WTC11 (cell line): Measurements from ENCODE around the gene GGA3. TPM values are rescaled to one million over a fixed set of nuclear protein-coding genes. Genes with fewer than 3 reads are reported as not detected.

Experiments
- ATAC-seq: fragments of 200-7000 bp; cut with Tn5 transposase; 2 replicates; pipeline ENCODE4 v1.10.0; 2021; ENCODE audit warnings: mild to moderate bottlenecking, moderate library complexity
- CTCF ChIA-PET: fragments of 300-600 bp; sonication (Branson Sonifier 250); formaldehyde crosslinking; loops from one replicate; lab custom pipeline; 2021; ENCODE audit warnings: antibody characterized with exemption; lab: Charles Lee
- POLR2A ChIA-PET: fragments of 350-600 bp; sonication (Branson Sonifier 250); formaldehyde crosslinking; loops from one replicate; lab custom pipeline; 2021; ENCODE audit warnings: antibody characterized with exemption; lab: Charles Lee
- DNase-seq: peaks from one replicate; pipeline ENCODE4 v3.0.0; 2021; ENCODE audit warnings: low spot score
- H3K27ac Mint-ChIP-seq: 2 replicates; pipeline ENCODE4 v1.8.0; 2021; ENCODE audit warnings: mixed read lengths
- H3K27me3 Mint-ChIP-seq: 2 replicates; pipeline ENCODE4 v1.8.0; 2021; ENCODE audit warnings: low read depth, mild to moderate bottlenecking, moderate library complexity, mixed read lengths
- H3K36me3 Mint-ChIP-seq: 2 replicates; pipeline ENCODE4 v1.8.0; 2021; ENCODE audit warnings: mixed read lengths
- H3K4me1 Mint-ChIP-seq: 2 replicates; pipeline ENCODE4 v1.8.0; 2022; ENCODE audit warnings: mixed read lengths
- H3K4me3 Mint-ChIP-seq: 2 replicates; pipeline ENCODE4 v1.8.0; 2021; ENCODE audit warnings: mild to moderate bottlenecking, moderate library complexity, mixed read lengths
- H3K9me3 Mint-ChIP-seq: 2 replicates; pipeline ENCODE4 v1.8.0; 2021; ENCODE audit warnings: mixed read lengths
- ATF1 ChIP-seq: sonication (generic); formaldehyde crosslinking; IDR thresholded peaks from 2 replicates; pipeline ENCODE4 v1.8.1; 2023; ENCODE audit warnings: mild to moderate bottlenecking, moderate library complexity, missing genetic modification reagents
- CREM ChIP-seq: sonication (generic); formaldehyde crosslinking; IDR thresholded peaks from 2 replicates; pipeline ENCODE4 v1.8.1; 2022; ENCODE audit warnings: mild to moderate bottlenecking, missing genetic modification reagents, moderate library complexity
- CTCF ChIP-seq: fragments of 200-600 bp; IDR thresholded peaks from 2 replicates; pipeline ENCODE4 v1.8.0; 2022; ENCODE audit warnings: antibody characterized with exemption
- FOXJ3 ChIP-seq: sonication (generic); formaldehyde crosslinking; IDR thresholded peaks from 2 replicates; pipeline ENCODE4 v1.9.0; 2021; ENCODE audit warnings: missing genetic modification reagents, mild to moderate bottlenecking, borderline replicate concordance
- GABPB1 ChIP-seq: sonication (generic); formaldehyde crosslinking; IDR thresholded peaks from 2 replicates; pipeline ENCODE4 v1.8.1; 2023; ENCODE audit warnings: mild to moderate bottlenecking, missing genetic modification reagents
- HMGXB4 ChIP-seq: sonication (generic); formaldehyde crosslinking; IDR thresholded peaks from 2 replicates; pipeline ENCODE4 v1.8.1; 2023; ENCODE audit warnings: mild to moderate bottlenecking, moderate library complexity, missing genetic modification reagents
- MAX ChIP-seq: sonication (generic); formaldehyde crosslinking; IDR thresholded peaks from 2 replicates; pipeline ENCODE4 v1.8.0; 2022; ENCODE audit warnings: mild to moderate bottlenecking, missing genetic modification reagents
- MLX ChIP-seq: sonication (generic); formaldehyde crosslinking; IDR thresholded peaks from 2 replicates; pipeline ENCODE4 v1.8.1; 2023; ENCODE audit warnings: mild to moderate bottlenecking, missing genetic modification reagents, moderate library complexity
- PREB ChIP-seq: sonication (generic); formaldehyde crosslinking; IDR thresholded peaks from 2 replicates; pipeline ENCODE4 v1.8.1; 2022; ENCODE audit warnings: mild to moderate bottlenecking, missing genetic modification reagents, moderate library complexity, borderline replicate concordance
- SOX15 ChIP-seq: fragments of 250-450 bp; sonication (Bioruptor Pico); IDR thresholded peaks from 2 replicates; pipeline ENCODE4 v1.9.0; 2021; ENCODE audit warnings: mild to moderate bottlenecking
- TEAD1 ChIP-seq: sonication (generic); formaldehyde crosslinking; IDR thresholded peaks from 2 replicates; pipeline ENCODE4 v1.8.0; 2022; ENCODE audit warnings: mild to moderate bottlenecking, missing genetic modification reagents
- ZBTB43 ChIP-seq: sonication (generic); formaldehyde crosslinking; IDR thresholded peaks from 2 replicates; pipeline ENCODE4 v1.8.1; 2023; ENCODE audit warnings: mild to moderate bottlenecking, missing genetic modification reagents
- ZNF138 ChIP-seq: sonication (generic); formaldehyde crosslinking; conservative IDR thresholded peaks from 2 replicates; pipeline ENCODE4 v1.8.1; 2022; ENCODE audit warnings: mild to moderate bottlenecking, moderate library complexity, missing genetic modification reagents
- ZNF219 ChIP-seq: sonication (generic); formaldehyde crosslinking; IDR thresholded peaks from 2 replicates; pipeline ENCODE4 v1.8.0; 2023; ENCODE audit warnings: missing genetic modification reagents, mild to moderate bottlenecking, borderline replicate concordance
- ZNF317 ChIP-seq: sonication (generic); formaldehyde crosslinking; IDR thresholded peaks from 2 replicates; pipeline ENCODE4 v1.8.1; 2023; ENCODE audit warnings: low read depth, mild to moderate bottlenecking, moderate library complexity, missing genetic modification reagents, borderline replicate concordance
- ZNF416 ChIP-seq: fragments of 250-450 bp; sonication (Bioruptor Pico); IDR thresholded peaks from 2 replicates; pipeline ENCODE4 v1.9.0; 2021; ENCODE audit warnings: mild to moderate bottlenecking, inconsistent platforms
- total RNA-seq: library from RNA; stranded (reverse); gene quantifications from 3 replicates; pipeline ENCODE4 v1.2.3, GENCODE V29; 2021
- TF ChIP-seq, protein P1 (sequence below): sonication (generic); formaldehyde crosslinking; conservative IDR thresholded peaks from 2 replicates; pipeline ENCODE4 v1.8.1; 2022; ENCODE audit warnings: mild to moderate bottlenecking, missing genetic modification reagents

The GGA3 gene
- total RNA-seq, 1 experiment from 2014 or later, result 66.9 TPM

- ChIA-PET CTCF (interaction anchor here (6.4 kb wide), 1 partner anchor 12 kb away, joined by 62 read pairs; no protein-coding TSS in a partner anchor), POLR2A (no interaction called here)
- Mint-ChIP-seq H3K9me3 (no peaks in the 10 kb centered on the region), H3K4me1 (no peaks in the 10 kb centered on the region), H3K27me3 (no peaks in the 10 kb centered on the region; the same call in 1 of the 2 replicates), H3K27ac (no peak overlapping the region), H3K36me3 (peaks cover 70% of the 10 kb centered on the region), H3K4me3 (no peak overlapping the region)
- TF ChIP-seq FOXJ3 (CRISPR knock-in tag) (no peak), CREM (no peak), ZBTB43 (CRISPR knock-in tag) (no peak), ZNF219 (CRISPR knock-in tag) (no peak), SOX15 (no peak), PREB (CRISPR knock-in tag) (no peak), ATF1 (CRISPR knock-in tag) (no peak), MAX (no peak), CTCF (no peak)
- TF ChIP-seq, protein P1, sequence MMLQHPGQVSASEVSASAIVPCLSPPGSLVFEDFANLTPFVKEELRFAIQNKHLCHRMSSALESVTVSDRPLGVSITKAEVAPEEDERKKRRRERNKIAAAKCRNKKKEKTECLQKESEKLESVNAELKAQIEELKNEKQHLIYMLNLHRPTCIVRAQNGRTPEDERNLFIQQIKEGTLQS (CRISPR knock-in tag), result no peak
- no peak for ATAC-seq
- no peak for DNase-seq
Observed at GRCh38 chr17:75228305-75228704, 33.1 kb downstream of the GGA3 start.

DNA sequence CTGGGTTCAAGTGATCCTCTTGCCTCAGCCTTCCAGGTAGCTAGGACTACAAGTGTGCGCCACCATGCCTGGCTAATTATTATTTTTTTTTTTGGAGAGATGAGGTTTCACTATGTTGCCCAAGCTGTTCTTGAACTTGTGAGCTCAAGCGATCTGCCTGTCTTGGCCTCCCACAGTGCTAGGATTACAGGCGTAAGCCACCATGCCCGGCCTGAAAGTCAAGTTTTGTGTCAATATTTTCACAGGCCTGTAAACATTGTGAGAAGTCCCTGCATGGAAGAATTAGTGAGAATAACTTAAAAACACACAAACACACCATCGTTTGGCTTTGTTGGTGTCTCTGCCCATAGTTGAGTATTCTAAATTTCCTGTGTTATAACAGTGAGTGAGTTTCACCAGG, 33.7 kb downstream of the GGA3 start:
- POLR2A ChIA-PET, result interaction anchor here (0.6 to 0.7 kb wide), 2 partner anchors 33 to 258 kb away, joined by 5 to 6 read pairs; partner anchors contain the start of gene GGA3
- no peaks in the 10 kb centered on the region for H3K9me3 Mint-ChIP-seq
- peaks cover 68% of the 10 kb centered on the region for H3K36me3 Mint-ChIP-seq
- H3K4me1 Mint-ChIP-seq, result no peaks in the 10 kb centered on the region
- no peak overlapping the region for H3K4me3 Mint-ChIP-seq
- DNase-seq (no peak), ATAC-seq (no peak)
- no peaks in the 10 kb centered on the region; the same call in 1 of the 2 replicates for H3K27me3 Mint-ChIP-seq
- no peak overlapping the region for H3K27ac Mint-ChIP-seq
- CTCF ChIA-PET, result interaction anchor here (0.6 to 6.4 kb wide), 2 partner anchors 12 to 71 kb away, joined by 4 to 62 read pairs; no protein-coding TSS in a partner anchor
- TF ChIP-seq ZNF416, result no peak
- no peak for TF ChIP-seq TEAD1
- TF ChIP-seq ZNF317 (CRISPR knock-in tag), result no peak
- TF ChIP-seq ZNF138, result no peak
- no peak for TF ChIP-seq HMGXB4 (CRISPR knock-in tag)
- no peak for TF ChIP-seq MLX
- TF ChIP-seq, protein P1 (CRISPR knock-in tag), result no peak
- no peak for TF ChIP-seq GABPB1 (CRISPR knock-in tag)
